Hepatocyte (in vitro differentiated cells): ENCODE measurements around the gene OXLD1. TPM values are rescaled to one million over a fixed set of nuclear protein-coding genes. Genes with fewer than 3 reads are reported as not detected.
A peak's percentile ranks its signal among the peaks of the same experiment; 100 is the strongest.

Experiments
- DNase-seq: peaks from one replicate; pipeline ENCODE4 v3.0.0-alpha.2; 2016; ENCODE audit warnings: low spot score
- H2AFZ ChIP-seq: fragments of 200-600 bp; sonication (generic); 2 replicates; pipeline ENCODE4 v1.6.0; 2016; ENCODE audit warnings: antibody characterized with exemption, mild to moderate bottlenecking
- H3K27ac ChIP-seq: fragments of 200-600 bp; sonication (generic); 2 replicates; pipeline ENCODE4 v1.5.1; 2016; ENCODE audit warnings: mild to moderate bottlenecking
- H3K27me3 ChIP-seq: fragments of 200-600 bp; sonication (generic); 2 replicates; pipeline ENCODE4 v1.6.1; 2016
- H3K36me3 ChIP-seq: fragments of 200-600 bp; sonication (generic); replicated peaks from 2 replicates; pipeline ENCODE4 v1.5.1; 2016; ENCODE audit warnings: low read depth; ENCODE audit not compliant: insufficient read depth
- H3K4me1 ChIP-seq: fragments of 200-600 bp; sonication (generic); 2 replicates; pipeline ENCODE4 v1.5.1; 2016; ENCODE audit warnings: mild to moderate bottlenecking, moderate library complexity; ENCODE audit not compliant: insufficient read depth
- H3K4me2 ChIP-seq: fragments of 200-600 bp; sonication (generic); 2 replicates; pipeline ENCODE4 v1.6.0; 2016
- H3K4me3 ChIP-seq: fragments of 200-600 bp; sonication (generic); 2 replicates; pipeline ENCODE4 v1.5.1; 2016; ENCODE audit warnings: mild to moderate bottlenecking
- H3K79me2 ChIP-seq: fragments of 200-600 bp; sonication (generic); 2 replicates; pipeline ENCODE4 v1.6.0; 2017; ENCODE audit warnings: mild to moderate bottlenecking
- H3K9me2 ChIP-seq: fragments of 200-600 bp; sonication (generic); replicated peaks from 2 replicates; pipeline ENCODE4 v1.6.0; 2017; ENCODE audit warnings: mild to moderate bottlenecking; ENCODE audit not compliant: insufficient read depth
- H3K9me3 ChIP-seq: fragments of 200-600 bp; sonication (generic); 2 replicates; pipeline ENCODE4 v1.5.1; 2016; ENCODE audit warnings: low read depth, mild to moderate bottlenecking
- H4K20me1 ChIP-seq: fragments of 200-600 bp; sonication (generic); 2 replicates; pipeline ENCODE4 v1.6.0; 2016; ENCODE audit warnings: mild to moderate bottlenecking; ENCODE audit not compliant: insufficient read depth, poor library complexity, severe bottlenecking
- EZH2 ChIP-seq: fragments of 200-600 bp; sonication (generic); IDR thresholded peaks from 2 replicates; pipeline ENCODE4 v1.6.1; 2016; ENCODE audit warnings: antibody characterized with exemption, mild to moderate bottlenecking, borderline replicate concordance
- EZH2phosphoT487 ChIP-seq: fragments of 200-600 bp; sonication (generic); IDR thresholded peaks from one replicate; pipeline ENCODE4 v1.6.1; 2018; ENCODE audit warnings: antibody characterized with exemption, mild to moderate bottlenecking, low read depth, moderate library complexity; ENCODE audit not compliant: unreplicated experiment, severe bottlenecking
- WGBS: methylation state at CpG from one replicate; pipeline ENCODE4 v1.1.6; 2016; ENCODE audit warnings: low lambda C conversion rate; ENCODE audit errors: missing lambda C conversion rate; 5-methylcytosine and 5-hydroxymethylcytosine counted together
- polyA plus RNA-seq: library from polyadenylated mRNA; unstranded; fragments of >200 nt; fragmentation: Nextera tagmentation; extraction: Ambion mirVana; gene quantifications from 2 replicates; pipeline ENCODE4 v1.2.1, GENCODE V29; 2016
- total RNA-seq: library from RNA; depleted of rRNA; stranded (reverse); fragments of >200 nt; gene quantifications from 2 replicates; pipeline ENCODE4 v1.2.3, GENCODE V29; 2014
- TF ChIP-seq, protein P1 (sequence below): fragments of 200-600 bp; sonication (generic); IDR thresholded peaks from 2 replicates; pipeline ENCODE4 v1.5.1; 2016; ENCODE audit warnings: antibody characterized with exemption, mild to moderate bottlenecking; ENCODE audit not compliant: poor library complexity

OXLD1 gene
- total and polyA plus RNA-seq, 2 experiments from 2014 or later = 37.8 to 39.8 TPM

DNA sequence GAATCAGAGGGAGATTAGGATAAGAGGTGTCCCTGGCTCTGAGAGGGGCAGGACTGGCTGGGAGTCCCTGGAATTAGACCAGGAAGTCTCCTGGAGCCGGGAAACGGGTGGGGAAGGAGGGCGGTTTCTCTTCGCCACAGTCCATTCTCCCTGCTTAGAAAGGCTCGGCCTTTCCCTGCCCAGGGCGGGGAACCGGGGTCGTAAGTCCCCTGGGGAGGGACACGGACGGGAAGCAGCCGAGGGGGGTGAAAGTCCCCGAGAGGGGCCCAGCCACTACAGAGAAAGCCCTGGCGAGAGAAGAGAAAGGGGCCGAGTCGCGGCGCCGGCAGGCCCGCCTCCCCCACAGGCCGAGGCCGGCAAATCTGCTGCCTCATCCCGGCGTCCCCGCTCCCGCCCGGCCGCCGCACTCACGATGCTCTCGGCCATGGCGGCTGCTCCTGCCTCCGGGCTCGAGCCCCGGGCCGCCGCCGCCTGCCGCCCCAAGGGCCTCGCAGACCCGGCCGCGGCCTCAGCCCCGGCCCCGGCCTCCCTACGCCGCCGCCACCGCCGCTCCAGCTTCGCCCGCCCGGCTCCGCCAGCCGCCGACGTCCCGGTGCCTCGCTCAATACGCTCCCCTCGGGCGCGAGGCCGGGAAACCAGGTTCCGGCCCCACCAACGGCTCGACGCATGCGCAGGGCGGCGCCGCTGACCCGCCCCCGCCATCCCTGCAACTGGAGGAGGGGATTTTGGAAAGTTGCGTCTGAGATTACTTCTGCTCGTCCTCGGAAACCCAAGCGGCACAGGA is 29.7 kb downstream of the OXLD1 start, which contains the start of the genes NPLOC4 and TSPAN10:
NPLOC4 (minus strand) TSS at position 608 of the 784 bp plus-strand sequence; CDS start at position 426, 182 bp downstream.
TSPAN10 (plus strand) TSS at position 692 of the 784 bp plus-strand sequence. CDS start 5,217 bp downstream, outside the sequence.
- Histone ChIP-seq H3K36me3 (no peaks in the 10 kb centered on the region), H3K9me2 (no peaks in the 10 kb centered on the region), H3K4me1 (peaks cover 22% of the 10 kb centered on the region), H4K20me1 (peaks cover 40% of the 10 kb centered on the region), H3K27ac (peak within 1 kb of the TSS; percentile 97), H3K27me3 (no peaks in the 10 kb centered on the region), H3K79me2 (peaks cover 49% of the 10 kb centered on the region), H3K4me3 (peak within 1 kb of the TSS; percentile 56), H3K4me2 (peak within 1 kb of the TSS; percentile 85), H3K9me3 (no peaks in the 10 kb centered on the region), H2AFZ (peak within 1 kb of the TSS; percentile 97)
- TF ChIP-seq, protein P1, sequence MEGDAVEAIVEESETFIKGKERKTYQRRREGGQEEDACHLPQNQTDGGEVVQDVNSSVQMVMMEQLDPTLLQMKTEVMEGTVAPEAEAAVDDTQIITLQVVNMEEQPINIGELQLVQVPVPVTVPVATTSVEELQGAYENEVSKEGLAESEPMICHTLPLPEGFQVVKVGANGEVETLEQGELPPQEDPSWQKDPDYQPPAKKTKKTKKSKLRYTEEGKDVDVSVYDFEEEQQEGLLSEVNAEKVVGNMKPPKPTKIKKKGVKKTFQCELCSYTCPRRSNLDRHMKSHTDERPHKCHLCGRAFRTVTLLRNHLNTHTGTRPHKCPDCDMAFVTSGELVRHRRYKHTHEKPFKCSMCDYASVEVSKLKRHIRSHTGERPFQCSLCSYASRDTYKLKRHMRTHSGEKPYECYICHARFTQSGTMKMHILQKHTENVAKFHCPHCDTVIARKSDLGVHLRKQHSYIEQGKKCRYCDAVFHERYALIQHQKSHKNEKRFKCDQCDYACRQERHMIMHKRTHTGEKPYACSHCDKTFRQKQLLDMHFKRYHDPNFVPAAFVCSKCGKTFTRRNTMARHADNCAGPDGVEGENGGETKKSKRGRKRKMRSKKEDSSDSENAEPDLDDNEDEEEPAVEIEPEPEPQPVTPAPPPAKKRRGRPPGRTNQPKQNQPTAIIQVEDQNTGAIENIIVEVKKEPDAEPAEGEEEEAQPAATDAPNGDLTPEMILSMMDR = no peak
- peak; percentile 95 for DNase-seq
- WGBS = under 1% methylated on average over 50 of the region's 77 CpGs

- WGBS = 41% methylated on average over 18 of the region's 18 CpGs
- peaks cover 41% of the 10 kb centered on the region for H4K20me1 ChIP-seq
Observed at GRCh38 chr17:81635973-81636504, 30.4 kb downstream of the OXLD1 start.

DNA sequence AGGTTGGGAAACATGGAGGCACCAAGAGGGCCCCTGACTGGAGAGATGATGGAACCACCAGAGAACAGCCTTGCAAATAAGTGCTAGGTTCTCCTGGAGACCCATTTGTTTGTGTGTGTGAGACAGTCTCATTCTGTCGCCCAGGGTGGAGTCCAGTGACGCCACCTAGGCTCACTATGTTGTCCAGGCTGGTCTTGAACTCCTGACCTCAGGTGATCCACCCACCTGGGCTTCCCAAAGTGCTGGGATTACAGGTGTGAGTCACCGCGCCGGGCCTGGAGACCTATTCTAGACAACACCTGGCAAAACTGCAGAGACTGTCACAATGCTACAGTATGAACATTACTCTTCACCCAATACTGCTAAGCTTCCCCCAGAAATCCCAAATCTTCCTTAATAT is 31.0 kb downstream of the OXLD1 start:
- Histone ChIP-seq H3K4me3 (peak overlapping the region; percentile 56), H3K9me2 (no peaks in the 10 kb centered on the region), H3K9me3 (no peaks in the 10 kb centered on the region), H3K27ac (peak overlapping the region; percentile 97), H2AFZ (no peak overlapping the region), H3K4me1 (peaks cover 22% of the 10 kb centered on the region), H3K36me3 (no peaks in the 10 kb centered on the region), H3K27me3 (no peaks in the 10 kb centered on the region), H3K79me2 (peaks cover 61% of the 10 kb centered on the region), H4K20me1 (peaks cover 47% of the 10 kb centered on the region), H3K4me2 (peak overlapping the region; percentile 81)
- TF ChIP-seq, protein P1 = no peak
- no peak for TF ChIP-seq EZH2phosphoT487
- TF ChIP-seq EZH2 = no peak
- DNase-seq = no peak
- WGBS = 67% methylated on average over 5 of the region's 5 CpGs

More at GRCh38 chr17:81635973-81636504, 30.4 kb downstream of the OXLD1 start:
- Histone ChIP-seq H3K79me2 (peaks cover 55% of the 10 kb centered on the region), H3K36me3 (no peaks in the 10 kb centered on the region), H2AFZ (no peak overlapping the region), H3K4me1 (peaks cover 22% of the 10 kb centered on the region), H3K9me2 (no peaks in the 10 kb centered on the region), H3K27me3 (no peaks in the 10 kb centered on the region), H3K4me2 (peak overlapping the region; percentile 81), H3K4me3 (peak overlapping the region; percentile 56), H3K27ac (peak overlapping the region; percentile 97), H3K9me3 (no peaks in the 10 kb centered on the region)
- no peak for DNase-seq
- TF ChIP-seq EZH2phosphoT487 (no peak), EZH2 (no peak)
- TF ChIP-seq, protein P1 = no peak
